Neural progenitor cell (in vitro differentiated cells): Measurements from ENCODE around the gene FNIP1. TPM values are rescaled to one million over a fixed set of nuclear protein-coding genes. Genes with fewer than 3 reads are reported as not detected.

Experiments
- DNase-seq: peaks from one replicate; pipeline ENCODE4 v3.0.0-alpha.2; 2016; ENCODE audit warnings: low spot score
- H2AFZ ChIP-seq: fragments of 200-600 bp; sonication (generic); replicated peaks from 2 replicates; pipeline ENCODE4 v1.6.1; 2016; ENCODE audit warnings: antibody characterized with exemption
- H3F3A ChIP-seq: fragments of 200-600 bp; sonication (generic); 2 replicates; pipeline ENCODE4 v1.6.1; 2016; ENCODE audit warnings: antibody characterized with exemption, low read depth
- H3K27ac ChIP-seq: fragments of 200-600 bp; sonication (generic); 2 replicates; pipeline ENCODE4 v1.5.1; 2016; ENCODE audit warnings: mild to moderate bottlenecking
- H3K27me3 ChIP-seq: fragments of 200-600 bp; sonication (generic); 2 replicates; pipeline ENCODE4 v1.6.1; 2016; ENCODE audit warnings: mild to moderate bottlenecking, moderate library complexity
- H3K36me3 ChIP-seq: fragments of 200-600 bp; sonication (generic); 2 replicates; pipeline ENCODE4 v1.5.1; 2016
- H3K4me1 ChIP-seq: fragments of 200-600 bp; sonication (generic); 2 replicates; pipeline ENCODE4 v1.6.1; 2016; ENCODE audit warnings: mixed run types
- H3K4me2 ChIP-seq: fragments of 200-600 bp; sonication (generic); 2 replicates; pipeline ENCODE4 v1.6.1; 2016
- H3K4me3 ChIP-seq: fragments of 200-600 bp; sonication (generic); 2 replicates; pipeline ENCODE4 v1.5.1; 2016
- H3K79me2 ChIP-seq: fragments of 200-600 bp; sonication (generic); 2 replicates; pipeline ENCODE4 v1.6.1; 2016; ENCODE audit warnings: low read depth
- H3K9ac ChIP-seq: fragments of 200-600 bp; sonication (generic); 2 replicates; pipeline ENCODE4 v1.6.1; 2016
- H3K9me3 ChIP-seq: fragments of 200-600 bp; sonication (generic); 2 replicates; pipeline ENCODE4 v1.5.1; 2016; ENCODE audit warnings: low read depth
- H4K20me1 ChIP-seq: fragments of 200-600 bp; sonication (generic); 2 replicates; pipeline ENCODE4 v1.6.1; 2016; ENCODE audit warnings: low read depth
- H3K27ac Mint-ChIP-seq: 3 replicates; pipeline ENCODE4 v1.8.0; 2021; ENCODE audit warnings: mixed read lengths
- H3K27me3 Mint-ChIP-seq: 2 replicates; pipeline ENCODE4 v1.8.0; 2022; ENCODE audit warnings: low read depth, mild to moderate bottlenecking, inconsistent platforms, moderate library complexity, mixed read lengths; ENCODE audit not compliant: insufficient read depth
- H3K36me3 Mint-ChIP-seq: 3 replicates; pipeline ENCODE4 v1.8.0; 2021; ENCODE audit warnings: mixed read lengths
- H3K4me1 Mint-ChIP-seq: 3 replicates; pipeline ENCODE4 v1.8.0; 2021; ENCODE audit warnings: mixed read lengths
- H3K4me3 Mint-ChIP-seq: 3 replicates; pipeline ENCODE4 v1.8.0; 2021; ENCODE audit warnings: mild to moderate bottlenecking, moderate library complexity, mixed read lengths
- H3K9me3 Mint-ChIP-seq: 3 replicates; pipeline ENCODE4 v1.8.0; 2020; ENCODE audit warnings: mixed read lengths
- EZH2 ChIP-seq: fragments of 200-600 bp; sonication (generic); IDR thresholded peaks from 2 replicates; pipeline ENCODE4 v1.6.1; 2017; ENCODE audit warnings: antibody characterized with exemption, mild to moderate bottlenecking, moderate library complexity
- EZH2phosphoT487 ChIP-seq: fragments of 200-600 bp; sonication (generic); IDR thresholded peaks from 2 replicates; pipeline ENCODE4 v1.6.1; 2017; ENCODE audit warnings: antibody characterized with exemption
- total RNA-seq: library from RNA; depleted of rRNA; stranded (reverse); fragments of >200 nt; gene quantifications from 2 replicates; pipeline ENCODE4 v1.2.3, GENCODE V29; 2015; ENCODE audit warnings: low replicate concordance
- TF ChIP-seq, protein P1 (sequence below): fragments of 200-600 bp; sonication (generic); IDR thresholded peaks from 2 replicates; pipeline ENCODE4 v1.5.1; 2017; ENCODE audit warnings: antibody characterized with exemption, mild to moderate bottlenecking

The FNIP1 gene
- total RNA-seq, 1 donor from 2014 or later = 44.4 TPM

DNA sequence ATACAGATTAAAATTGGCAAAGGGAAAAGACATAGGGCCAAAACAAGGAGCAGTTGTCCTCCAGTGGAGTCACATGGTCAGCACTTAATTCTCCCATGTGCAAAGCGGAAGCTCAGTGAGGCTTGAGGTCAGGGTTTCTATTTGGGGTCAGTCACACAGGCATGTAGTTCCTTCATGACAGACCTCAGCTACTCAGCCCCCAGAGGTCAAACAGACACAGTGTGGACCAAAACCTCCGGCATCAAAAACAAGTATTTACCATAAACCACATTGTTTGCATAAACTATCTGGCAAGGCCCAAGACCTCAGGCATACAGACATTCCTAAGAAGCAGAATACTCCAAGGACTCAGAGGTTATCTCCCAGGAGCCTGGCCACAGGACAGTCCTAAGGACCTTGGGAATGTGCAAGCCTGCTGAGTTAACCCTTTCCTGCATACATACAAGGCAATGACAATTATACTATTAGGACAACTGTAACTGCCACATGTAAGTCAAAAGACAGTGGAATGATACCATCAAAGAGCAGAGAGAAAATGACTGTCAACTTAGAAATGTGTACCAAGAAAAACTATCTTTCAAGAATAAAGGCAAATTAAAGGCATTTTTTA, 28.7 kb upstream of the FNIP1 start:
- Mint-ChIP-seq H3K4me3 (no peak overlapping the region), H3K4me1 (no peaks in the 10 kb centered on the region), H3K27ac (no peak overlapping the region), H3K9me3 (peaks cover 12% of the 10 kb centered on the region), H3K27me3 (no peaks in the 10 kb centered on the region), H3K36me3 (no peaks in the 10 kb centered on the region)
- H3F3A ChIP-seq = no peaks in the 10 kb centered on the region
- no peak for DNase-seq
- H3K4me1 ChIP-seq = peaks cover 7% of the 10 kb centered on the region
- no peak overlapping the region for H3K4me2 ChIP-seq
- no peak overlapping the region for H3K9ac ChIP-seq
- no peaks in the 10 kb centered on the region for H4K20me1 ChIP-seq
- no peak overlapping the region for H3K27ac ChIP-seq
- TF ChIP-seq EZH2 (no peak), EZH2phosphoT487 (no peak)
- TF ChIP-seq, protein P1, sequence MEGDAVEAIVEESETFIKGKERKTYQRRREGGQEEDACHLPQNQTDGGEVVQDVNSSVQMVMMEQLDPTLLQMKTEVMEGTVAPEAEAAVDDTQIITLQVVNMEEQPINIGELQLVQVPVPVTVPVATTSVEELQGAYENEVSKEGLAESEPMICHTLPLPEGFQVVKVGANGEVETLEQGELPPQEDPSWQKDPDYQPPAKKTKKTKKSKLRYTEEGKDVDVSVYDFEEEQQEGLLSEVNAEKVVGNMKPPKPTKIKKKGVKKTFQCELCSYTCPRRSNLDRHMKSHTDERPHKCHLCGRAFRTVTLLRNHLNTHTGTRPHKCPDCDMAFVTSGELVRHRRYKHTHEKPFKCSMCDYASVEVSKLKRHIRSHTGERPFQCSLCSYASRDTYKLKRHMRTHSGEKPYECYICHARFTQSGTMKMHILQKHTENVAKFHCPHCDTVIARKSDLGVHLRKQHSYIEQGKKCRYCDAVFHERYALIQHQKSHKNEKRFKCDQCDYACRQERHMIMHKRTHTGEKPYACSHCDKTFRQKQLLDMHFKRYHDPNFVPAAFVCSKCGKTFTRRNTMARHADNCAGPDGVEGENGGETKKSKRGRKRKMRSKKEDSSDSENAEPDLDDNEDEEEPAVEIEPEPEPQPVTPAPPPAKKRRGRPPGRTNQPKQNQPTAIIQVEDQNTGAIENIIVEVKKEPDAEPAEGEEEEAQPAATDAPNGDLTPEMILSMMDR = no peak
- H2AFZ ChIP-seq = no peak overlapping the region
- no peak overlapping the region for H3K4me3 ChIP-seq
- no peaks in the 10 kb centered on the region for H3K9me3 ChIP-seq
- no peaks in the 10 kb centered on the region for H3K27me3 ChIP-seq
- no peaks in the 10 kb centered on the region for H3K36me3 ChIP-seq
- no peaks in the 10 kb centered on the region for H3K79me2 ChIP-seq

DNA sequence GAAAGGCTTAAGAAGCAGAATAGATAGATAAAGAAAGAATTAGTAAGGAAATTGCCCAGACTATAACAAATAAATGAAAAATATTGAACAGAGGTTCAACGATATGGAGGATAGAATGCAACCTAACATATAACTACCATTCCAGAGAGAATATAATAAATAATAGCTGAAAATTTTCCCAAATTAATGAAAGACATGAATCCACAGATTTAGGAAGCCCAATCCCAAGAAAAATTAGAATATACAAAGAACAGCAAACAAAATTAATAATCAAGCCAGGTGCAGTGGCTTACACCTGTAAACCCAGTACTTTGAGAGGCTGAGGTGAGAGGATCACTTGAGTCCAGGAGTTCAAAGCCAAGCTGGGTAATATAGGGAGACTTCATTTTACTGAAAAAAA, 27.8 kb upstream of the FNIP1 start:
- Mint-ChIP-seq H3K9me3 (peaks cover 12% of the 10 kb centered on the region), H3K36me3 (no peaks in the 10 kb centered on the region), H3K27me3 (no peaks in the 10 kb centered on the region), H3K4me3 (no peak overlapping the region), H3K27ac (no peak overlapping the region), H3K4me1 (no peaks in the 10 kb centered on the region)
- TF ChIP-seq EZH2 (no peak), EZH2phosphoT487 (no peak)
- TF ChIP-seq, protein P1 = no peak
- Histone ChIP-seq H3K36me3 (no peaks in the 10 kb centered on the region), H3K27ac (no peak overlapping the region), H3K79me2 (no peaks in the 10 kb centered on the region), H3K4me2 (no peak overlapping the region), H2AFZ (no peak overlapping the region), H3K4me3 (no peak overlapping the region), H4K20me1 (no peaks in the 10 kb centered on the region), H3K9ac (no peak overlapping the region), H3K9me3 (no peaks in the 10 kb centered on the region), H3K27me3 (no peaks in the 10 kb centered on the region), H3F3A (no peaks in the 10 kb centered on the region), H3K4me1 (peaks cover 7% of the 10 kb centered on the region)
- DNase-seq = no peak

DNA sequence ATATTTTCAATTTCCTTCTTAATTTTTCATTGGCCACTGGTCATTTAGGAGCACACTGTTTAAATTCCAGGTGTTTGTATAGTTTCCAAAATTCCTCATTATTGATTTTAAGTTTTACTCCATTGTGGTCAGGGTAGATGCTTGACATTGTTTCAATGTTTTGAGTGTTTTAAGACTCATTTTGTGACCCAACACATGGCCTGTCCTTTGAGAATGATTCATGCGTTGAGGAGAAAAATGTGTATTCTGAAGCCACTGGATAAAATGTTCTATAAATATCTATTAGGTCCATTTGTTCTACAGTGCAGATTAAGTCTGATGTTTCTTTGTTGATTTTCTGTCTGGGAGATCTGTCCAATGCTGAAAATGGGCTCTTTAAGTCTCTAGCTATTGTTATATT, 24.4 kb upstream of the FNIP1 start:
- Mint-ChIP-seq H3K4me3 (no peak overlapping the region), H3K36me3 (no peaks in the 10 kb centered on the region), H3K4me1 (no peaks in the 10 kb centered on the region), H3K9me3 (peaks cover 12% of the 10 kb centered on the region), H3K27me3 (no peaks in the 10 kb centered on the region), H3K27ac (no peak overlapping the region)
- H3K9ac ChIP-seq = no peak overlapping the region
- no peaks in the 10 kb centered on the region for H3K36me3 ChIP-seq
- H3K79me2 ChIP-seq = no peaks in the 10 kb centered on the region
- no peak overlapping the region for H3K4me2 ChIP-seq
- no peak overlapping the region for H3K27ac ChIP-seq
- H3K4me3 ChIP-seq = no peak overlapping the region
- no peaks in the 10 kb centered on the region for H3K9me3 ChIP-seq
- H3K4me1 ChIP-seq = peaks cover 7% of the 10 kb centered on the region
- no peak for DNase-seq
- no peaks in the 10 kb centered on the region for H4K20me1 ChIP-seq
- TF ChIP-seq EZH2phosphoT487 (no peak), EZH2 (no peak)
- TF ChIP-seq, protein P1 = no peak
- H3F3A ChIP-seq = no peaks in the 10 kb centered on the region
- no peak overlapping the region for H2AFZ ChIP-seq
- H3K27me3 ChIP-seq = no peaks in the 10 kb centered on the region
